Tracheal epithelial cell (primary cell): ENCODE results near the gene PGK1. TPM values are rescaled to one million over a fixed set of nuclear protein-coding genes. Genes with fewer than 3 reads are reported as not detected.

Experiments used
- total RNA-seq: library from RNA; depleted of rRNA; stranded (reverse); fragments of >200 nt; gene quantifications from 2 replicates; pipeline ENCODE4 v1.2.1, GENCODE V29; 2014

PGK1 gene
- 265 and 647 TPM in 2 replicates for total RNA-seq

DNA sequence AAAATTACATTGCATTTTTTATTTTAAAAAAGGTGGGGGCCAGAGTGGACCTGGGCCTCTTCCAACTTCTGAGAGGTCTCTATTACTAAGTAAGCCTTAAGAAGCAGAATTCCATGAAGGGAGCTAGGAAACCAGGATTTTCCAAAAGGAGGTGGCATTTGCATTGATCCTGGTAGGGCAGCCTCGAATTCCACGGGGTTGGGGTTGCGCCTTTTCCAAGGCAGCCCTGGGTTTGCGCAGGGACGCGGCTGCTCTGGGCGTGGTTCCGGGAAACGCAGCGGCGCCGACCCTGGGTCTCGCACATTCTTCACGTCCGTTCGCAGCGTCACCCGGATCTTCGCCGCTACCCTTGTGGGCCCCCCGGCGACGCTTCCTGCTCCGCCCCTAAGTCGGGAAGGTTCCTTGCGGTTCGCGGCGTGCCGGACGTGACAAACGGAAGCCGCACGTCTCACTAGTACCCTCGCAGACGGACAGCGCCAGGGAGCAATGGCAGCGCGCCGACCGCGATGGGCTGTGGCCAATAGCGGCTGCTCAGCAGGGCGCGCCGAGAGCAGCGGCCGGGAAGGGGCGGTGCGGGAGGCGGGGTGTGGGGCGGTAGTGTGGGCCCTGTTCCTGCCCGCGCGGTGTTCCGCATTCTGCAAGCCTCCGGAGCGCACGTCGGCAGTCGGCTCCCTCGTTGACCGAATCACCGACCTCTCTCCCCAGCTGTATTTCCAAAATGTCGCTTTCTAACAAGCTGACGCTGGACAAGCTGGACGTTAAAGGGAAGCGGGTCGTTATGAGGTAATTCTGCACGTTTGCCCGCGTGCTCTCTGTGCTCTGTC is at the start of gene PGK1:
TSS of gene PGK1 (plus strand) at position 626 of the 824 bp plus-strand sequence. CDS start at position 719, 93 bp downstream.

GRCh38 chrX:78139160-78140123 is 35.4 kb downstream of the PGK1 start, which contains the start of gene TAF9B:
TAF9B (minus strand) TSS chrX:78139650; CDS start chrX:78139611, 39 bp downstream.

Other genes with a start within 250 kb of the PGK1 start
- gene MAGT1, start 208.8 kb upstream of the PGK1 start, total RNA-seq = 70.8 and 86.3 TPM in 2 replicates
- gene COX7B, start 204.8 kb upstream of the PGK1 start, total RNA-seq = 326 and 364 TPM in 2 replicates
- 4.0 and 4.6 TPM in 2 replicates for gene ATP7A, start 193.6 kb upstream of the PGK1 start, total RNA-seq
- gene PGAM4, start 134.6 kb upstream of the PGK1 start, total RNA-seq = not detected in 2 replicates
- gene TAF9B, start 35.4 kb downstream of the PGK1 start, total RNA-seq = 2.7 and 7.7 TPM in 2 replicates
- gene CYSLTR1, start 223.4 kb downstream of the PGK1 start, total RNA-seq = 0.21 TPM in 1 of 2 replicates, not detected in the other